GM12878 (cell line): ENCODE data around the gene CACNA1D. TPM values are rescaled to one million over a fixed set of nuclear protein-coding genes. Genes with fewer than 3 reads are reported as not detected.

Experiments
- ATAC-seq: fragments of 200-7000 bp; cut with Tn5 transposase; 3 replicates; pipeline ENCODE4 v1.9.1; 2020; ENCODE audit warnings: mild to moderate bottlenecking, moderate library complexity
- BruUV-seq: library from RNA; stranded (reverse); fragments of 400-500 nt; replicated peaks from 2 replicates; lab custom pipeline; 2021; lab: Mats Ljungman, UMichigan
- CTCF ChIA-PET: fragments of 300-600 bp; sonication (Branson Sonifier 250); formaldehyde crosslinking; extraction: SDS; loops from one replicate; lab custom pipeline; 2021; ENCODE audit warnings: inconsistent platforms; lab: Yijun Ruan, JAX
- POLR2A ChIA-PET: fragments of 350-600 bp; formaldehyde crosslinking; extraction: SDS; loops from one replicate; lab custom pipeline; 2021; ENCODE audit warnings: inconsistent platforms; lab: Charles Lee
- RAD21 ChIA-PET: fragments of 300-600 bp; sonication (Branson Sonifier 250); formaldehyde crosslinking; loops from one replicate; lab custom pipeline; 2023; ENCODE audit warnings: antibody characterized with exemption; ENCODE audit not compliant: unreplicated experiment; lab: Charles Lee
- SMC1A ChIA-PET: fragments of 300-600 bp; sonication (Branson Sonifier 250); formaldehyde crosslinking; loops from one replicate; lab custom pipeline; 2023; ENCODE audit not compliant: unreplicated experiment, uncharacterized antibody; lab: Charles Lee
- DNase-seq: peaks from one replicate; pipeline ENCODE4 v3.0.0-alpha.2; 2011; ENCODE audit warnings: low read depth, low spot score
- FAIRE-seq: peaks from 3 replicates; lab custom pipeline; 2011; peaks lifted over from hg19 to GRCh38; lab: Jason Lieb, UNC
- H2AFZ ChIP-seq: 2 replicates; pipeline ENCODE4 v1.6.0; 2011; ENCODE audit warnings: low read depth, low read length, control low read depth; ENCODE audit not compliant: control insufficient read depth
- H3K27ac ChIP-seq: 2 replicates; pipeline ENCODE4 v1.5.1; 2011; ENCODE audit warnings: control low read depth; ENCODE audit not compliant: control insufficient read depth, insufficient read depth
- H3K27me3 ChIP-seq, 2 experiments: replicated peaks in 1 of 2; 2 replicates each; pipeline versions ENCODE4 v1.6.0 to v1.6.1; 2011; ENCODE audit warnings: low read length in 1 of 2; ENCODE audit not compliant: control insufficient read depth in 2 of 2, insufficient read depth in 2 of 2
- H3K36me3 ChIP-seq, 2 experiments: 2 replicates each; pipeline ENCODE4 v1.5.1; 2011; ENCODE audit warnings: low read length in 1 of 2; ENCODE audit not compliant: control insufficient read depth in 2 of 2, insufficient read depth in 2 of 2
- H3K4me1 ChIP-seq: 2 replicates; pipeline ENCODE4 v1.6.1; 2011; ENCODE audit warnings: mild to moderate bottlenecking, low read length, moderate library complexity, mixed read lengths; ENCODE audit not compliant: control insufficient read depth, insufficient read depth
- H3K4me2 ChIP-seq: 2 replicates; pipeline ENCODE4 v1.6.0; 2011; ENCODE audit warnings: control low read depth; ENCODE audit not compliant: control insufficient read depth, insufficient read depth
- H3K4me3 ChIP-seq: fragments of 200-600 bp; sonication (generic); 2 replicates; pipeline ENCODE4 v1.5.1; 2016
- H3K79me2 ChIP-seq: 2 replicates; pipeline ENCODE4 v1.6.0; 2011; ENCODE audit warnings: low read length; ENCODE audit not compliant: control insufficient read depth, insufficient read depth
- H3K9ac ChIP-seq: 2 replicates; pipeline ENCODE4 v1.8.0; 2011; ENCODE audit warnings: low read length, control low read depth, mixed read lengths; ENCODE audit not compliant: control insufficient read depth, insufficient read depth
- H3K9me3 ChIP-seq: replicated peaks from 3 replicates; pipeline ENCODE4 v1.5.1; 2011; ENCODE audit warnings: mild to moderate bottlenecking, low read length; ENCODE audit not compliant: control insufficient read depth, insufficient read depth
- H4K20me1 ChIP-seq: 2 replicates; pipeline ENCODE4 v1.6.0; 2011; ENCODE audit not compliant: control insufficient read depth, insufficient read depth
- CBX3 ChIP-seq: fragments of 200-600 bp; sonication (generic); IDR thresholded peaks from 2 replicates; pipeline ENCODE4 v1.6.1; 2016; ENCODE audit warnings: low read depth, borderline replicate concordance
- CEBPZ ChIP-seq: fragments of 150-350 bp; IDR thresholded peaks from 2 replicates; pipeline ENCODE4 v1.6.1; 2016; ENCODE audit warnings: low read depth, low read length
- MEF2B ChIP-seq: fragments of 450-650 bp; IDR thresholded peaks from 2 replicates; pipeline ENCODE4 v1.6.1; 2018; ENCODE audit warnings: mild to moderate bottlenecking, moderate library complexity; ENCODE audit not compliant: partially characterized antibody, poor library complexity, severe bottlenecking
- RELB ChIP-seq: fragments of 450-650 bp; IDR thresholded peaks from 2 replicates; pipeline ENCODE4 v1.6.1; 2017; ENCODE audit warnings: low read depth, mild to moderate bottlenecking, moderate library complexity
- SMAD5 ChIP-seq: IDR thresholded peaks from 2 replicates; pipeline ENCODE4 v1.6.1; 2016; ENCODE audit warnings: antibody characterized with exemption, low read depth
- TCF12 ChIP-seq: IDR thresholded peaks from 2 replicates; pipeline ENCODE4 v1.6.1; 2011; ENCODE audit warnings: low read depth, mild to moderate bottlenecking, low read length
- USF1 ChIP-seq: IDR thresholded peaks from 2 replicates; pipeline ENCODE4 v1.6.1; 2011; ENCODE audit warnings: borderline replicate concordance, low read depth, mild to moderate bottlenecking, moderate library complexity, mixed read lengths, low read length; ENCODE audit not compliant: insufficient read depth; ENCODE audit errors: extremely low read length
- ZSCAN29 ChIP-seq: fragments of 450-650 bp; IDR thresholded peaks from 2 replicates; pipeline ENCODE4 v1.6.1; 2017; ENCODE audit warnings: mild to moderate bottlenecking, moderate library complexity
- WGBS: methylation state at CpG from one replicate; pipeline ENCODE4 v1.1.6; 2016; ENCODE audit warnings: low lambda C conversion rate; ENCODE audit not compliant: insufficient replicate concordance, insufficient coverage; ENCODE audit errors: missing lambda C conversion rate; 5-methylcytosine and 5-hydroxymethylcytosine counted together
- in situ Hi-C: fragments of 300-500 bp; cut with MboI; formaldehyde crosslinking; loops from 9 replicates; pipeline ENCODE4 v1.14.3; 2018; ENCODE audit warnings: mixed read lengths
- intact Hi-C: fragments of 100-400 bp; cut with micrococcal nuclease; formaldehyde crosslinking; loops from one replicate; pipeline ENCODE4 v1.14.2; 2022; ENCODE audit not compliant: unreplicated experiment
- polyA plus RNA-seq, 11 experiments: library from polyadenylated mRNA; depleted of rRNA in 4 of 11; unstranded in 6 of 11; stranded (reverse) in 5 of 11; fragments of >200 nt; fragmentation: Nextera tagmentation in 4 of 11; fragmentation: Illumina TruSeq in 1 of 11; extraction: Ambion mirVana in 4 of 11; extraction: Trizol in 1 of 11; gene quantifications; 1 replicate in 1 of 11; 2 replicates in 10 of 11; pipeline versions ENCODE4 v1.2.1 to v1.2.3, GENCODE V29; 2011 to 2016; ENCODE audit warnings: inconsistent platforms in 2 of 11, missing spikeins in 2 of 11, low read depth in 1 of 11
- total RNA-seq, 4 experiments: library from RNA; depleted of rRNA in 3 of 4; stranded (reverse); fragments of >200 nt in 3 of 4; fragmentation: Illumina TruSeq in 1 of 4; extraction: Trizol in 1 of 4; gene quantifications; 2 replicates each; pipeline versions ENCODE4 v1.2.1 to v1.2.3, GENCODE V29; 2013 to 2021

The CACNA1D gene
- total and polyA plus RNA-seq, 10 of the 15 experiments (the other 5 are each of a cell fraction or from before 2014, with no cell fraction given) = 0.21 to 24.4 (median 1.6) TPM

GRCh38 chr3:53589806-53590205 lies 95.4 kb downstream of the CACNA1D start:
- no peak overlapping the region for H3K4me3 ChIP-seq
- ChIA-PET POLR2A (no interaction called here), CTCF (no interaction called here), RAD21 (no interaction called here), SMC1A (no interaction called here)
- intact Hi-C loops = no loop called here
- no peak overlapping the region for H3K4me2 ChIP-seq
- DNase-seq = no peak
- no peaks in the 10 kb centered on the region; a peak in 1 of 4 replicates for H3K27me3 ChIP-seq
- H3K27ac ChIP-seq = no peak overlapping the region
- no peak overlapping the region for H2AFZ ChIP-seq
- in situ Hi-C loops = no loop called here
- H3K9me3 ChIP-seq = no peaks in the 10 kb centered on the region
- no TSS peak for BruUV-seq
- FAIRE-seq = no peak
- H4K20me1 ChIP-seq = no peaks in the 10 kb centered on the region; the same call in 1 of the 2 replicates
- H3K36me3 ChIP-seq = no peaks in the 10 kb centered on the region
- H3K4me1 ChIP-seq = no peaks in the 10 kb centered on the region
- H3K79me2 ChIP-seq = no peaks in the 10 kb centered on the region
- H3K9ac ChIP-seq = no peak overlapping the region
- TF ChIP-seq SMAD5 = no peak
- TF ChIP-seq CEBPZ = no peak
- TF ChIP-seq MEF2B = no peak
- no peak for ATAC-seq

GRCh38 chr3:53590606-53591005 lies 96.2 kb downstream of the CACNA1D start:
- H3K79me2 ChIP-seq = no peaks in the 10 kb centered on the region
- TF ChIP-seq ZSCAN29 (no peak), RELB (no peak), USF1 (no peak), TCF12 (no peak), CBX3 (no peak)
- ChIA-PET SMC1A (no interaction called here), CTCF (interaction anchor here (0.7 kb wide), 1 partner anchor 10 kb away, joined by 3 read pairs; no protein-coding TSS in a partner anchor), POLR2A (no interaction called here), RAD21 (no interaction called here)
- H3K9ac ChIP-seq = no peak overlapping the region
- intact Hi-C loops (no loop called here), in situ Hi-C loops (no loop called here)
- no peak for ATAC-seq
- no peak overlapping the region for H2AFZ ChIP-seq
- no peak for DNase-seq
- H3K4me2 ChIP-seq = no peak overlapping the region
- no peaks in the 10 kb centered on the region for H3K36me3 ChIP-seq
- WGBS = 43% methylated on average over 8 of the region's 8 CpGs
- no peak overlapping the region for H3K27ac ChIP-seq
- no TSS peak for BruUV-seq
- no peaks in the 10 kb centered on the region; a peak in 1 of 4 replicates for H3K27me3 ChIP-seq
- H3K4me3 ChIP-seq = no peak overlapping the region
- no peaks in the 10 kb centered on the region; the same call in 1 of the 2 replicates for H4K20me1 ChIP-seq
- H3K9me3 ChIP-seq = no peaks in the 10 kb centered on the region
- no peaks in the 10 kb centered on the region for H3K4me1 ChIP-seq
- no peak for FAIRE-seq
